AG10803 (cell line): Measurements from ENCODE around the gene SLC36A4.

Source experiments
- DNase-seq: peaks from one replicate; pipeline ENCODE4 v3.0.0; 2010; ENCODE audit warnings: low read depth
- H3K4me3 ChIP-seq: 2 replicates; pipeline ENCODE4 v1.5.1; 2011; ENCODE audit warnings: mild to moderate bottlenecking, low read length, control low read depth
- CTCF ChIP-seq: conservative IDR thresholded peaks from 2 replicates; pipeline ENCODE4 v1.5.1; 2011; ENCODE audit warnings: mild to moderate bottlenecking, low read length, control low read depth, inconsistent platforms

The SLC36A4 gene

GRCh38 chr11:93212094-93212493 is 14.3 kb upstream of the SLC36A4 start:
- no peak for DNase-seq
- TF ChIP-seq CTCF, result no peak
- no peak overlapping the region for H3K4me3 ChIP-seq

GRCh38 chr11:93209466-93209865 is 11.7 kb upstream of the SLC36A4 start:
- no peak overlapping the region for H3K4me3 ChIP-seq
- TF ChIP-seq CTCF, result no peak
- DNase-seq, result no peak

GRCh38 chr11:93208663-93209270 is 11.0 kb upstream of the SLC36A4 start:
- DNase-seq, result no peak
- no peak for TF ChIP-seq CTCF
- no peak overlapping the region for H3K4me3 ChIP-seq

- no peak for TF ChIP-seq CTCF
- no peak overlapping the region for H3K4me3 ChIP-seq
- no peak for DNase-seq
Observed at GRCh38 chr11:93199616-93200015, 1.8 kb upstream of the SLC36A4 start.

GRCh38 chr11:93198215-93198845 is 539 bp upstream of the SLC36A4 start:
- peak overlapping the region; percentile 80 for H3K4me3 ChIP-seq
- no peak for TF ChIP-seq CTCF
- no peak for DNase-seq

GRCh38 chr11:93196816-93197379 is 893 bp downstream of the SLC36A4 start:
- H3K4me3 ChIP-seq, result peak overlapping the region; percentile 80
- TF ChIP-seq CTCF, result peak; percentile 59
- DNase-seq, result peak; percentile 24
